ENCODE data around the gene RNF103.

- no peak for TF ChIP-seq CTCF (IDR thresholded peaks at IDR 0.05)
- no peak for TF ChIP-seq POLR2A (IDR thresholded peaks at IDR 0.05)
These were observed 61.2 kb downstream of the RNF103 start for GRCh38 chr2:86562485-86562921.

Measured in body of pancreas (tissue), 4 donors.